Endometrial microvascular endothelial cells (primary cell): ENCODE results near the gene SLC35B1. TPM values are rescaled to one million over a fixed set of nuclear protein-coding genes. Genes with fewer than 3 reads are reported as not detected.

ENCODE experiments used
- in situ Hi-C: cut with HindIII; loops from 2 replicates; pipeline ENCODE4 v1.10.0; 2017; ENCODE audit warnings: low sequenced_read_pairs, low pct_unique_long_range_greater_than_20kb; ENCODE audit errors: inconsistent ontology term
- total RNA-seq: library from RNA; depleted of rRNA; stranded (reverse); fragments of >200 nt; gene quantifications from one replicate; pipeline ENCODE4 v1.2.3, GENCODE V29; 2015; ENCODE audit errors: inconsistent ontology term

SLC35B1 gene
- total RNA-seq: 76.1 TPM

- in situ Hi-C loops: no loop called here
Observed at GRCh38 chr17:49707608-49708514, at the start of gene SLC35B1. TSS of gene SLC35B1 (minus strand) at chr17:49707964. CDS start at chr17:49707833, 131 bp downstream.

GRCh38 chr17:49757151-49757777 is 49.5 kb upstream of the SLC35B1 start:
- in situ Hi-C loops: no loop called here

GRCh38 chr17:49756323-49757150 is 48.8 kb upstream of the SLC35B1 start:
- in situ Hi-C loops: no loop called here

GRCh38 chr17:49755663-49756283 is 48.0 kb upstream of the SLC35B1 start:
- in situ Hi-C loops: no loop called here

- in situ Hi-C loops: no loop called here
Observed at GRCh38 chr17:49753959-49754391, 46.2 kb upstream of the SLC35B1 start.

- in situ Hi-C loops: no loop called here
Observed at GRCh38 chr17:49752508-49752907, 44.7 kb upstream of the SLC35B1 start.

GRCh38 chr17:49749730-49750129 is 42.0 kb upstream of the SLC35B1 start:
- in situ Hi-C loops: no loop called here

- in situ Hi-C loops: no loop called here
Observed at GRCh38 chr17:49748791-49749190, 41.0 kb upstream of the SLC35B1 start.

- in situ Hi-C loops: no loop called here
Observed at GRCh38 chr17:49748223-49748622, 40.5 kb upstream of the SLC35B1 start.

GRCh38 chr17:49747632-49748031 is 39.9 kb upstream of the SLC35B1 start:
- in situ Hi-C loops: no loop called here

- in situ Hi-C loops: no loop called here
Observed at GRCh38 chr17:49746791-49747490, 39.2 kb upstream of the SLC35B1 start.

- in situ Hi-C loops: no loop called here
Observed at GRCh38 chr17:49745175-49746139, 37.7 kb upstream of the SLC35B1 start.

- in situ Hi-C loops: no loop called here
Observed at GRCh38 chr17:49742166-49742638, 34.4 kb upstream of the SLC35B1 start.

- in situ Hi-C loops: no loop called here
Observed at GRCh38 chr17:49741692-49742076, 33.9 kb upstream of the SLC35B1 start.

GRCh38 chr17:49741009-49741691 is 33.4 kb upstream of the SLC35B1 start:
- in situ Hi-C loops: no loop called here

GRCh38 chr17:49739641-49740271 is 32.0 kb upstream of the SLC35B1 start:
- in situ Hi-C loops: no loop called here
